WI38 (cell line): ENCODE results near the gene CNOT9.
"Not testable (repeated sequence)": the region's sequence is repeated elsewhere in the genome, so short reads cannot be mapped to it uniquely, and the experiment has no call there.

ENCODE experiments used
- H3K4me3 ChIP-seq: 2 replicates; pipeline ENCODE4 v1.5.1; 2011; ENCODE audit warnings: low read depth, mild to moderate bottlenecking, control low read depth, low read length
- CTCF ChIP-seq: IDR thresholded peaks from 2 replicates; pipeline ENCODE4 v1.5.1; 2012; ENCODE audit warnings: low read depth, mild to moderate bottlenecking, control low read depth, low read length

Gene CNOT9

GRCh38 chr2:218546012-218546411, 22.6 kb upstream of the CNOT9 start:
- TF ChIP-seq CTCF = no peak
- H3K4me3 ChIP-seq = no peak overlapping the region

GRCh38 chr2:218547511-218547910, 21.1 kb upstream of the CNOT9 start:
- H3K4me3 ChIP-seq = no peak overlapping the region
- no peak for TF ChIP-seq CTCF

- TF ChIP-seq CTCF = no peak
- H3K4me3 ChIP-seq = no peak overlapping the region
Observed at GRCh38 chr2:218547978-218548377, 20.7 kb upstream of the CNOT9 start.

- H3K4me3 ChIP-seq = not testable (repeated sequence)
Observed at GRCh38 chr2:218554225-218554624, 14.4 kb upstream of the CNOT9 start.

GRCh38 chr2:218555527-218555926, 13.1 kb upstream of the CNOT9 start:
- TF ChIP-seq CTCF = no peak
- H3K4me3 ChIP-seq = no peak overlapping the region

- H3K4me3 ChIP-seq = no peak overlapping the region
- TF ChIP-seq CTCF = no peak
Observed at GRCh38 chr2:218557941-218558340, 10.7 kb upstream of the CNOT9 start.

GRCh38 chr2:218558986-218559385, 9.7 kb upstream of the CNOT9 start:
- no peak overlapping the region for H3K4me3 ChIP-seq
- no peak for TF ChIP-seq CTCF

GRCh38 chr2:218564056-218564455, 4.6 kb upstream of the CNOT9 start:
- TF ChIP-seq CTCF = no peak
- H3K4me3 ChIP-seq = no peak overlapping the region
